Measurements from ENCODE around the gene MUC5B.
"Not testable (repeated sequence)": the region's sequence is repeated elsewhere in the genome, so short reads cannot be mapped to it uniquely, and the experiment has no call there.

The MUC5B gene

DNA sequence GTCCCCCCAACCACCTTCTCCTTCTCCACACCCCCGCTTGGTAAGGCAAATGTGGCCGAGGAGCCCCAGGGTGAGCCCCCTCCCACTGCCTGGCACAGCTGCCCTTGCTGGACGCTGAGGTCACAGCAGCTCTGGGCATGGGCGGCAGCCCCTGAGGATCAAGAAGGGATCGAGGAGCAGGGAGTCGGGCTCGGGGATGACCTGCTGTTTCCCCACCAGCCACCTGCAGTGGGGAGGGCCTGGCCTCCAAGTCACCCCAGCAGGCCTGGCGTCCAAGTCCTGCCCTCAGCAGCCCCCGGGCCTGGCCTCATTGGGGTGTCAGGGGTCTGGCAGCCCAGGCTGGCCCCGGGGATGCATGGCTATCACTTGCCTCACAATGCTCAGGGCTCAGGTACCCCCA, 41.4 kb upstream of the MUC5B start:
- Histone ChIP-seq H3K9ac (no peak overlapping the region), H3K27me3 (ENCODE audit: insufficient read depth, low read depth) (peaks cover 31% of the 10 kb centered on the region; the same call in 1 of the 2 replicates), H2AFZ (ENCODE audit: low read depth) (no peak overlapping the region), H3K27ac (no peak overlapping the region), H3K79me2 (ENCODE audit: insufficient read depth, low read depth) (no peaks in the 10 kb centered on the region), H3K4me1 (ENCODE audit: low read depth, poor library complexity, severe bottlenecking) (no peaks in the 10 kb centered on the region), H3K36me3 (ENCODE audit: insufficient read depth) (no peaks in the 10 kb centered on the region), H3K4me3 (IDR thresholded peaks at IDR 0.05; ENCODE audit: insufficient read depth, low read depth, low read length) (no peak overlapping the region), H4K20me1 (ENCODE audit: insufficient read depth) (no peaks in the 10 kb centered on the region), H3K4me2 (no peak overlapping the region)
- TF ChIP-seq, protein P1, sequence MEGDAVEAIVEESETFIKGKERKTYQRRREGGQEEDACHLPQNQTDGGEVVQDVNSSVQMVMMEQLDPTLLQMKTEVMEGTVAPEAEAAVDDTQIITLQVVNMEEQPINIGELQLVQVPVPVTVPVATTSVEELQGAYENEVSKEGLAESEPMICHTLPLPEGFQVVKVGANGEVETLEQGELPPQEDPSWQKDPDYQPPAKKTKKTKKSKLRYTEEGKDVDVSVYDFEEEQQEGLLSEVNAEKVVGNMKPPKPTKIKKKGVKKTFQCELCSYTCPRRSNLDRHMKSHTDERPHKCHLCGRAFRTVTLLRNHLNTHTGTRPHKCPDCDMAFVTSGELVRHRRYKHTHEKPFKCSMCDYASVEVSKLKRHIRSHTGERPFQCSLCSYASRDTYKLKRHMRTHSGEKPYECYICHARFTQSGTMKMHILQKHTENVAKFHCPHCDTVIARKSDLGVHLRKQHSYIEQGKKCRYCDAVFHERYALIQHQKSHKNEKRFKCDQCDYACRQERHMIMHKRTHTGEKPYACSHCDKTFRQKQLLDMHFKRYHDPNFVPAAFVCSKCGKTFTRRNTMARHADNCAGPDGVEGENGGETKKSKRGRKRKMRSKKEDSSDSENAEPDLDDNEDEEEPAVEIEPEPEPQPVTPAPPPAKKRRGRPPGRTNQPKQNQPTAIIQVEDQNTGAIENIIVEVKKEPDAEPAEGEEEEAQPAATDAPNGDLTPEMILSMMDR (conservative IDR thresholded peaks at IDR 0.05; ENCODE audit: low read depth, low read length) = no peak

DNA sequence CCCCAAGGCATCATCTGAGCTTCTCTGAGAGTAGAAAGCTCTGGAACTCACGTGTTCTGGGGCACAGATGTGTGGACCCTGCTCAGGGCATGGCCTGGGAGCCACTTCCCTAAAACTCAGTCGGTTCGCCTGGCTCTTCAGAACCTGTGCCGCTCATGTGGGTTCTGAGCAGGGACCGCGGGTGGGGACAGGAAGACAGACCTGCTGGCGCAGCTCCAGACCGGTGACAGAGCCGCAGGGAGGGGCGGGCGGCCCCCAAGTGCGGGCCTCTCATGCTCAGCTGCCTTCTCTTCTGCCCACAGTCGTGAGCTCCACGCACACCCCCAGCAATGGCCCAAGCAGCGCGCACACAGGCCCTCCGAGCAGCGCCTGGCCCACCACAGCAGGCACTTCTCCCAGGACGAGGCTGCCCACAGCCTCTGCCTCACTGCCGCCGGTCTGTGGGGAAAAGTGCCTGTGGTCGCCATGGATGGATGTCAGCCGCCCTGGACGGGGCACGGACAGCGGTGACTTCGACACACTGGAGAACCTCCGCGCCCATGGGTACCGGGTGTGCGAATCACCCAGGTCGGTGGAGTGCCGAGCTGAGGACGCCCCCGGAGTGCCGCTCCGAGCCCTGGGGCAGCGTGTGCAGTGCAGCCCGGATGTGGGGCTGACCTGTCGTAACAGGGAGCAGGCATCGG, 40.9 kb upstream of the MUC5B start:
- TF ChIP-seq, protein P1 (conservative IDR thresholded peaks at IDR 0.05; ENCODE audit: low read depth, low read length) = no peak
- no peaks in the 10 kb centered on the region for H3K79me2 ChIP-seq (ENCODE audit: insufficient read depth, low read depth)
- no peak overlapping the region for H3K9ac ChIP-seq
- H3K4me2 ChIP-seq = no peak overlapping the region
- H3K27me3 ChIP-seq (ENCODE audit: insufficient read depth, low read depth) = peaks cover 31% of the 10 kb centered on the region; the same call in 1 of the 2 replicates
- H3K4me1 ChIP-seq (ENCODE audit: low read depth, poor library complexity, severe bottlenecking) = no peaks in the 10 kb centered on the region
- H3K4me3 ChIP-seq (IDR thresholded peaks at IDR 0.05; ENCODE audit: insufficient read depth, low read depth, low read length) = no peak overlapping the region
- no peaks in the 10 kb centered on the region for H3K36me3 ChIP-seq (ENCODE audit: insufficient read depth)
- no peak overlapping the region for H3K27ac ChIP-seq
- no peak overlapping the region for H2AFZ ChIP-seq (ENCODE audit: low read depth)
- H4K20me1 ChIP-seq (ENCODE audit: insufficient read depth) = no peaks in the 10 kb centered on the region

DNA sequence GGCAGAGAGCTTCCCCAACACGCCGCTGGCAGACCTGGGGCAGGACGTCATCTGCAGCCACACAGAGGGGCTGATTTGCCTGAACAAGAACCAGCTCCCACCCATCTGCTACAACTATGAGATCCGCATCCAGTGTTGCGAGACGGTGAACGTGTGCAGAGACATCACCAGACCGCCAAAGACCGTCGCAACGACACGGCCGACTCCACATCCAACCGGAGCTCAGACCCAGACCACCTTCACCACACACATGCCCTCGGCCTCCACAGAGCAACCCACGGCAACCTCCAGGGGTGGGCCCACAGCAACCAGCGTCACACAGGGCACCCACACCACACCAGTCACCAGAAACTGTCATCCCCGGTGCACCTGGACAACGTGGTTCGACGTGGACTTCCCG, 38.7 kb upstream of the MUC5B start:
- H3K27me3 ChIP-seq (ENCODE audit: insufficient read depth, low read depth) = peaks cover 22% of the 10 kb centered on the region; the same call in 1 of the 2 replicates
- not testable (repeated sequence) for H3K79me2 ChIP-seq (ENCODE audit: insufficient read depth, low read depth); H3K36me3 ChIP-seq (ENCODE audit: insufficient read depth); H3K4me2 ChIP-seq; H4K20me1 ChIP-seq (ENCODE audit: insufficient read depth); H3K9ac ChIP-seq; H3K4me1 ChIP-seq (ENCODE audit: low read depth, poor library complexity, severe bottlenecking); H3K27ac ChIP-seq; H3K4me3 ChIP-seq (IDR thresholded peaks at IDR 0.05; ENCODE audit: insufficient read depth, low read depth, low read length); H2AFZ ChIP-seq (ENCODE audit: low read depth)

DNA sequence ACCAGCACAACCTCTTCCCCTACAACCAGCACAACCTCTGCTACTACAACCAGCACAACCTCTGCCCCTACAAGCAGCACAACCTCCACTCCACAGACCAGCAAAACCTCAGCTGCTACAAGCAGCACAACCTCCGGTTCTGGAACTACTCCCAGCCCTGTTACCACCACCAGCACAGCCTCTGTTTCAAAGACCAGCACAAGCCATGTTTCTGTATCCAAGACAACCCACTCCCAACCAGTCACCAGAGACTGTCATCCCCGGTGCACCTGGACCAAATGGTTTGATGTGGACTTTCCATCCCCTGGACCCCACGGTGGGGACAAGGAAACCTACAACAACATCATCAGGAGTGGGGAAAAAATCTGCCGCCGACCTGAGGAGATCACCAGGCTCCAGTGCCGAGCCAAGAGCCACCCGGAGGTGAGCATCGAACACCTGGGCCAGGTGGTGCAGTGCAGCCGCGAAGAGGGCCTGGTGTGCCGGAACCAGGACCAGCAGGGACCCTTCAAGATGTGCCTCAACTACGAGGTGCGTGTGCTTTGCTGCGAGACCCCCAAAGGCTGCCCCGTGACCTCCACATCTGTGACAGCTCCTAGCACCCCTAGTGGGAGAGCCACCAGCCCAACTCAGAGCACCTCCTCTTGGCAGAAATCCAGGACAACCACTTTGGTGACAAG, 34.3 kb upstream of the MUC5B start:
- H3K79me2 ChIP-seq (ENCODE audit: insufficient read depth, low read depth); H3K27ac ChIP-seq; H3K9ac ChIP-seq; H4K20me1 ChIP-seq (ENCODE audit: insufficient read depth); H3K4me1 ChIP-seq (ENCODE audit: low read depth, poor library complexity, severe bottlenecking); H2AFZ ChIP-seq (ENCODE audit: low read depth); H3K4me2 ChIP-seq; H3K36me3 ChIP-seq (ENCODE audit: insufficient read depth); H3K4me3 ChIP-seq (IDR thresholded peaks at IDR 0.05; ENCODE audit: insufficient read depth, low read depth, low read length): not testable (repeated sequence)
- peaks cover 14% of the 10 kb centered on the region; the same call in 1 of the 2 replicates for H3K27me3 ChIP-seq (ENCODE audit: insufficient read depth, low read depth)

DNA sequence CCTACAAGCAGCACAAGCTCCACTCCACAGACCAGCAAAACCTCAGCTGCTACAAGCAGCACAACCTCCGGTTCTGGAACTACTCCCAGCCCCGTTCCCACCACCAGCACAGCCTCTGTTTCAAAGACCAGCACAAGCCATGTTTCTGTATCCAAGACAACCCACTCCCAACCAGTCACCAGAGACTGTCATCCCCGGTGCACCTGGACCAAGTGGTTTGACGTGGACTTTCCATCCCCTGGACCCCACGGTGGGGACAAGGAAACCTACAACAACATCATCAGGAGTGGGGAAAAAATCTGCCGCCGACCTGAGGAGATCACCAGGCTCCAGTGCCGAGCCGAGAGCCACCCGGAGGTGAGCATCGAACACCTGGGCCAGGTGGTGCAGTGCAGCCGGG, 33.0 kb upstream of the MUC5B start:
- H3K27me3 ChIP-seq (ENCODE audit: insufficient read depth, low read depth) = peaks cover 16% of the 10 kb centered on the region; the same call in 1 of the 2 replicates

DNA sequence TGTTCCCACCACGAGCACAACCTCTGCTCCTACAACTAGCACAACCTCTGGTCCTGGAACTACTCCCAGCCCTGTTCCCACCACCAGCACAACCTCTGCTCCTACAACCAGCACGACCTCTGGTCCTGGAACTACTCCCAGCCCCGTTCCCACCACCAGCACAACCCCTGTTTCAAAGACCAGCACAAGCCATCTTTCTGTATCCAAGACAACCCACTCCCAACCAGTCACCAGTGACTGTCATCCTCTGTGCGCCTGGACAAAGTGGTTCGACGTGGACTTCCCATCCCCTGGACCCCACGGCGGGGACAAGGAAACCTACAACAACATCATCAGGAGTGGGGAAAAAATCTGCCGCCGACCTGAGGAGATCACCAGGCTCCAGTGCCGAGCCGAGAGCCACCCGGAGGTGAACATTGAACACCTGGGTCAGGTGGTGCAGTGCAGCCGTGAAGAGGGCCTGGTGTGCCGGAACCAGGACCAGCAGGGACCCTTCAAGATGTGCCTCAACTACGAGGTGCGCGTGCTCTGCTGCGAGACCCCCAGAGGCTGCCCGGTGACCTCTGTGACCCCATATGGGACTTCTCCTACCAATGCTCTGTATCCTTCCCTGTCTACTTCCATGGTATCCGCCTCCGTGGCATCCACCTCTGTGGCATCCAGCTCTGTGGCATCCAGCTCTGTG, 30.9 kb upstream of the MUC5B start:
- H3K4me3 ChIP-seq (IDR thresholded peaks at IDR 0.05; ENCODE audit: insufficient read depth, low read depth, low read length); H2AFZ ChIP-seq (ENCODE audit: low read depth); H3K4me2 ChIP-seq; H3K27ac ChIP-seq; H3K9ac ChIP-seq; H4K20me1 ChIP-seq (ENCODE audit: insufficient read depth); H3K4me1 ChIP-seq (ENCODE audit: low read depth, poor library complexity, severe bottlenecking); H3K79me2 ChIP-seq (ENCODE audit: insufficient read depth, low read depth); H3K36me3 ChIP-seq (ENCODE audit: insufficient read depth): not testable (repeated sequence)
- peaks cover 30% of the 10 kb centered on the region; the same call in 1 of the 2 replicates for H3K27me3 ChIP-seq (ENCODE audit: insufficient read depth, low read depth)

More for the DNA sequence above, 33.0 kb upstream of the MUC5B start:
- not testable (repeated sequence) for H3K79me2 ChIP-seq (ENCODE audit: insufficient read depth, low read depth); H3K27ac ChIP-seq; H3K4me2 ChIP-seq; H3K36me3 ChIP-seq (ENCODE audit: insufficient read depth); H4K20me1 ChIP-seq (ENCODE audit: insufficient read depth); H3K4me3 ChIP-seq (IDR thresholded peaks at IDR 0.05; ENCODE audit: insufficient read depth, low read depth, low read length); H2AFZ ChIP-seq (ENCODE audit: low read depth); H3K4me1 ChIP-seq (ENCODE audit: low read depth, poor library complexity, severe bottlenecking); H3K9ac ChIP-seq

All from KMS-11 (cell line).